ENCODE data around the gene SLC6A18. TPM values are rescaled to one million over a fixed set of nuclear protein-coding genes. Genes with fewer than 3 reads are reported as not detected.
"Not testable (repeated sequence)": the region's sequence is repeated elsewhere in the genome, so short reads cannot be mapped to it uniquely, and the experiment has no call there.

Gene SLC6A18
- total RNA-seq, 1 experiment from 2014 or later: not detected

- no peak for DNase-seq (ENCODE audit: low read depth in 1 of 2, low spot score in 2 of 2)
- Histone ChIP-seq H3K4me3 (no peak overlapping the region), H3K4me1 (replicated peaks) (no peaks in the 10 kb centered on the region), H3K27me3 (replicated peaks) (peaks cover 44% of the 10 kb centered on the region), H3K27ac (no peak overlapping the region), H3K9me3 (replicated peaks) (no peaks in the 10 kb centered on the region), H3K36me3 (peaks cover 13% of the 10 kb centered on the region)
These were observed 34.8 kb downstream of the SLC6A18 start for GRCh38 chr5:1259806-1260480.

- H3K4me3 ChIP-seq: no peak overlapping the region
- peaks cover 16% of the 10 kb centered on the region for H3K36me3 ChIP-seq
- no peak for DNase-seq (ENCODE audit: low read depth in 1 of 2, low spot score in 2 of 2)
- no peak overlapping the region for H3K27ac ChIP-seq
- H3K4me1 ChIP-seq (replicated peaks): no peaks in the 10 kb centered on the region
- H3K9me3 ChIP-seq (replicated peaks): no peaks in the 10 kb centered on the region
- H3K27me3 ChIP-seq (replicated peaks): peaks cover 36% of the 10 kb centered on the region
These were observed 36.5 kb downstream of the SLC6A18 start for GRCh38 chr5:1261643-1262042.

GRCh38 chr5:1262381-1262780 is 37.2 kb downstream of the SLC6A18 start:
- Histone ChIP-seq H3K9me3 (replicated peaks) (no peaks in the 10 kb centered on the region), H3K27me3 (replicated peaks) (peaks cover 36% of the 10 kb centered on the region), H3K36me3 (peaks cover 16% of the 10 kb centered on the region), H3K27ac (no peak overlapping the region), H3K4me1 (replicated peaks) (no peaks in the 10 kb centered on the region), H3K4me3 (no peak overlapping the region)
- DNase-seq (ENCODE audit: low read depth in 1 of 2, low spot score in 2 of 2): no peak

GRCh38 chr5:1264211-1264610 is 39.0 kb downstream of the SLC6A18 start:
- H3K36me3 ChIP-seq: peaks cover 16% of the 10 kb centered on the region
- H3K27ac ChIP-seq: no peak overlapping the region
- peaks cover 31% of the 10 kb centered on the region for H3K27me3 ChIP-seq (replicated peaks)
- H3K4me1 ChIP-seq (replicated peaks): no peaks in the 10 kb centered on the region
- no peak overlapping the region for H3K4me3 ChIP-seq
- H3K9me3 ChIP-seq (replicated peaks): no peaks in the 10 kb centered on the region
- no peak for DNase-seq (ENCODE audit: low read depth in 1 of 2, low spot score in 2 of 2)

- Histone ChIP-seq H3K27me3 (replicated peaks) (peaks cover 31% of the 10 kb centered on the region), H3K4me1 (replicated peaks) (no peaks in the 10 kb centered on the region), H3K36me3 (peaks cover 16% of the 10 kb centered on the region), H3K27ac (no peak overlapping the region), H3K4me3 (no peak overlapping the region), H3K9me3 (replicated peaks) (no peaks in the 10 kb centered on the region)
- DNase-seq (ENCODE audit: low read depth in 1 of 2, low spot score in 2 of 2): no peak
These were observed 39.8 kb downstream of the SLC6A18 start for GRCh38 chr5:1265026-1265425.

GRCh38 chr5:1265461-1266455 is 40.6 kb downstream of the SLC6A18 start:
- Histone ChIP-seq H3K4me3 (no peak overlapping the region), H3K36me3 (peaks cover 16% of the 10 kb centered on the region), H3K27me3 (replicated peaks) (peaks cover 31% of the 10 kb centered on the region), H3K9me3 (replicated peaks) (no peaks in the 10 kb centered on the region; the same call in 1 of the 2 replicates), H3K27ac (no peak overlapping the region), H3K4me1 (replicated peaks) (no peaks in the 10 kb centered on the region)
- no peak for DNase-seq (ENCODE audit: low read depth in 1 of 2, low spot score in 2 of 2)

GRCh38 chr5:1266791-1267190 is 41.6 kb downstream of the SLC6A18 start:
- no peak overlapping the region for H3K27ac ChIP-seq
- no peak for DNase-seq (ENCODE audit: low read depth in 1 of 2, low spot score in 2 of 2)
- H3K4me3 ChIP-seq: no peak overlapping the region
- H3K36me3 ChIP-seq: peaks cover 18% of the 10 kb centered on the region
- H3K27me3 ChIP-seq (replicated peaks): peaks cover 25% of the 10 kb centered on the region
- H3K4me1 ChIP-seq (replicated peaks): no peaks in the 10 kb centered on the region
- H3K9me3 ChIP-seq (replicated peaks): peaks cover 3% of the 10 kb centered on the region; the same call in 1 of the 2 replicates

- not testable (repeated sequence) for H3K9me3 ChIP-seq (replicated peaks); H3K4me3 ChIP-seq; H3K4me1 ChIP-seq (replicated peaks); H3K27ac ChIP-seq; DNase-seq (ENCODE audit: low read depth in 1 of 2, low spot score in 2 of 2)
- Histone ChIP-seq H3K27me3 (replicated peaks) (peaks cover 25% of the 10 kb centered on the region), H3K36me3 (peaks cover 22% of the 10 kb centered on the region)
These were observed 42.3 kb downstream of the SLC6A18 start for GRCh38 chr5:1267464-1267863.

- no peaks in the 10 kb centered on the region for H3K4me1 ChIP-seq (replicated peaks)
- DNase-seq (ENCODE audit: low read depth in 1 of 2, low spot score in 2 of 2): no peak
- peaks cover 6% of the 10 kb centered on the region; the same call in 1 of the 2 replicates for H3K9me3 ChIP-seq (replicated peaks)
- H3K27me3 ChIP-seq (replicated peaks): peaks cover 22% of the 10 kb centered on the region
- peaks cover 22% of the 10 kb centered on the region for H3K36me3 ChIP-seq
- H3K4me3 ChIP-seq: no peak overlapping the region
- H3K27ac ChIP-seq: no peak overlapping the region
These were observed 42.9 kb downstream of the SLC6A18 start for GRCh38 chr5:1268056-1268455.

- no peak overlapping the region for H3K27ac ChIP-seq
- peaks cover 21% of the 10 kb centered on the region for H3K27me3 ChIP-seq (replicated peaks)
- no peak for DNase-seq (ENCODE audit: low read depth in 1 of 2, low spot score in 2 of 2)
- no peaks in the 10 kb centered on the region for H3K4me1 ChIP-seq (replicated peaks)
- peaks cover 22% of the 10 kb centered on the region for H3K36me3 ChIP-seq
- peaks cover 6% of the 10 kb centered on the region; the same call in 1 of the 2 replicates for H3K9me3 ChIP-seq (replicated peaks)
- H3K4me3 ChIP-seq: no peak overlapping the region
These were observed 43.5 kb downstream of the SLC6A18 start for GRCh38 chr5:1268666-1269065.

- Histone ChIP-seq H3K27me3 (replicated peaks) (peaks cover 17% of the 10 kb centered on the region), H3K27ac (no peak overlapping the region), H3K9me3 (replicated peaks) (peaks cover 16% of the 10 kb centered on the region), H3K4me1 (replicated peaks) (no peaks in the 10 kb centered on the region), H3K36me3 (peaks cover 19% of the 10 kb centered on the region), H3K4me3 (no peak overlapping the region)
- DNase-seq (ENCODE audit: low read depth in 1 of 2, low spot score in 2 of 2): no peak
These were observed 45.2 kb downstream of the SLC6A18 start for GRCh38 chr5:1270426-1270825.

GRCh38 chr5:1270933-1271914 is 46.0 kb downstream of the SLC6A18 start:
- Histone ChIP-seq H3K4me3 (no peak overlapping the region), H3K9me3 (replicated peaks) (peaks cover 16% of the 10 kb centered on the region), H3K36me3 (peaks cover 14% of the 10 kb centered on the region), H3K27ac (no peak overlapping the region), H3K27me3 (replicated peaks) (peaks cover 12% of the 10 kb centered on the region), H3K4me1 (replicated peaks) (no peaks in the 10 kb centered on the region)
- no peak for DNase-seq (ENCODE audit: low read depth in 1 of 2, low spot score in 2 of 2)

- no peak overlapping the region for H3K4me3 ChIP-seq
These were observed 47.0 kb downstream of the SLC6A18 start for GRCh38 chr5:1272201-1272600.

More at GRCh38 chr5:1272201-1272600, 47.0 kb downstream of the SLC6A18 start:
- no peaks in the 10 kb centered on the region for H3K4me1 ChIP-seq (replicated peaks)
- no peak for DNase-seq (ENCODE audit: low read depth in 1 of 2, low spot score in 2 of 2)
- peaks cover 16% of the 10 kb centered on the region for H3K9me3 ChIP-seq (replicated peaks)
- peaks cover 14% of the 10 kb centered on the region for H3K36me3 ChIP-seq
- H3K27ac ChIP-seq: no peak overlapping the region
- H3K27me3 ChIP-seq (replicated peaks): peaks cover 6% of the 10 kb centered on the region
